PC-3 (cell line): Measurements from ENCODE around the gene RIN1. TPM values are rescaled to one million over a fixed set of nuclear protein-coding genes. Genes with fewer than 3 reads are reported as not detected.

ENCODE experiments used
- ATAC-seq: fragments of 200-7000 bp; cut with Tn5 transposase; 2 replicates; pipeline ENCODE4 v1.9.1; 2020; ENCODE audit warnings: mild to moderate bottlenecking, moderate library complexity
- BruUV-seq: library from RNA; stranded (reverse); fragments of 400-500 nt; replicated peaks from 2 replicates; lab custom pipeline; 2021; lab: Mats Ljungman, UMichigan
- CTCF ChIA-PET: fragments of 300-600 bp; sonication (Branson Sonifier 250); formaldehyde crosslinking; loops from one replicate; lab custom pipeline; 2022; ENCODE audit warnings: antibody characterized with exemption; lab: Charles Lee
- POLR2A ChIA-PET: fragments of 300-600 bp; sonication (Branson Sonifier 250); formaldehyde crosslinking; loops from one replicate; lab custom pipeline; 2022; ENCODE audit warnings: antibody characterized with exemption; ENCODE audit not compliant: unreplicated experiment; lab: Charles Lee
- DNase-seq: peaks from one replicate; pipeline ENCODE4 v3.0.0-alpha.2; 2015
- H2AFZ ChIP-seq: fragments of 300-600 bp; sonication (generic); 2 replicates; pipeline ENCODE4 v1.6.0; 2016; ENCODE audit warnings: antibody characterized with exemption, low read length
- H3F3A ChIP-seq: fragments of 300-600 bp; sonication (generic); one replicate; pipeline ENCODE4 v1.6.0; 2017; ENCODE audit warnings: antibody characterized with exemption, low read length, control low read depth, mild to moderate bottlenecking; ENCODE audit not compliant: unreplicated experiment
- H3K27ac ChIP-seq: fragments of 300-600 bp; sonication (generic); 2 replicates; pipeline ENCODE4 v1.5.1; 2016; ENCODE audit warnings: mild to moderate bottlenecking, low read length
- H3K27me3 ChIP-seq: fragments of 300-600 bp; sonication (generic); 2 replicates; pipeline ENCODE4 v1.6.1; 2016; ENCODE audit warnings: low read length, mixed read lengths
- H3K36me3 ChIP-seq: fragments of 300-600 bp; sonication (generic); 2 replicates; pipeline ENCODE4 v1.6.1; 2016; ENCODE audit warnings: low read depth, mixed run types, low read length, mixed read lengths
- H3K4me1 ChIP-seq: fragments of 300-600 bp; sonication (generic); 2 replicates; pipeline ENCODE4 v1.5.1; 2016; ENCODE audit warnings: low read length; ENCODE audit not compliant: insufficient read depth
- H3K4me2 ChIP-seq: fragments of 300-600 bp; sonication (generic); 2 replicates; pipeline ENCODE4 v1.6.0; 2016; ENCODE audit warnings: low read length
- H3K4me3 ChIP-seq: fragments of 300-600 bp; sonication (generic); 2 replicates; pipeline ENCODE4 v1.5.1; 2016; ENCODE audit warnings: mild to moderate bottlenecking, low read length, mixed read lengths
- H3K79me2 ChIP-seq: fragments of 300-600 bp; sonication (generic); 2 replicates; pipeline ENCODE4 v1.6.1; 2017; ENCODE audit warnings: low read length, mixed read lengths
- H3K9ac ChIP-seq: fragments of 300-600 bp; sonication (generic); 2 replicates; pipeline ENCODE4 v1.6.0; 2016; ENCODE audit warnings: mild to moderate bottlenecking, low read length
- H3K9me2 ChIP-seq: fragments of 300-600 bp; sonication (generic); replicated peaks from 2 replicates; pipeline ENCODE4 v1.6.1; 2016; ENCODE audit warnings: mixed run types, low read length, mixed read lengths
- H3K9me3 ChIP-seq: fragments of 300-600 bp; sonication (generic); 2 replicates; pipeline ENCODE4 v1.6.1; 2016; ENCODE audit warnings: low read length, mixed read lengths
- H4K20me1 ChIP-seq: fragments of 300-600 bp; sonication (generic); 2 replicates; pipeline ENCODE4 v1.6.1; 2016; ENCODE audit warnings: low read length, mixed read lengths
- EZH2 ChIP-seq: fragments of 300-600 bp; sonication (generic); IDR thresholded peaks from one replicate; pipeline ENCODE4 v1.6.1; 2017; ENCODE audit warnings: antibody characterized with exemption, mild to moderate bottlenecking, low read length; ENCODE audit not compliant: unreplicated experiment
- EZH2phosphoT487 ChIP-seq: fragments of 300-600 bp; sonication (generic); IDR thresholded peaks from 2 replicates; pipeline ENCODE4 v1.6.1; 2018; ENCODE audit warnings: mild to moderate bottlenecking, antibody characterized with exemption, low read length, borderline replicate concordance
- intact Hi-C: fragments of 100-400 bp; cut with micrococcal nuclease; formaldehyde crosslinking; loops from 2 replicates; pipeline ENCODE4 v1.9.0; 2023
- total RNA-seq: library from RNA; depleted of rRNA; stranded (reverse); fragments of >200 nt; gene quantifications from 2 replicates; pipeline ENCODE4 v1.2.3, GENCODE V29; 2014
- TF ChIP-seq, protein P1 (sequence below): fragments of 300-600 bp; sonication (generic); conservative IDR thresholded peaks from 2 replicates; pipeline ENCODE4 v1.5.1; 2017; ENCODE audit warnings: antibody characterized with exemption, low read depth, mild to moderate bottlenecking, low read length

RIN1 gene
- total RNA-seq, 1 experiment from 2014 or later: 41.2 TPM

DNA sequence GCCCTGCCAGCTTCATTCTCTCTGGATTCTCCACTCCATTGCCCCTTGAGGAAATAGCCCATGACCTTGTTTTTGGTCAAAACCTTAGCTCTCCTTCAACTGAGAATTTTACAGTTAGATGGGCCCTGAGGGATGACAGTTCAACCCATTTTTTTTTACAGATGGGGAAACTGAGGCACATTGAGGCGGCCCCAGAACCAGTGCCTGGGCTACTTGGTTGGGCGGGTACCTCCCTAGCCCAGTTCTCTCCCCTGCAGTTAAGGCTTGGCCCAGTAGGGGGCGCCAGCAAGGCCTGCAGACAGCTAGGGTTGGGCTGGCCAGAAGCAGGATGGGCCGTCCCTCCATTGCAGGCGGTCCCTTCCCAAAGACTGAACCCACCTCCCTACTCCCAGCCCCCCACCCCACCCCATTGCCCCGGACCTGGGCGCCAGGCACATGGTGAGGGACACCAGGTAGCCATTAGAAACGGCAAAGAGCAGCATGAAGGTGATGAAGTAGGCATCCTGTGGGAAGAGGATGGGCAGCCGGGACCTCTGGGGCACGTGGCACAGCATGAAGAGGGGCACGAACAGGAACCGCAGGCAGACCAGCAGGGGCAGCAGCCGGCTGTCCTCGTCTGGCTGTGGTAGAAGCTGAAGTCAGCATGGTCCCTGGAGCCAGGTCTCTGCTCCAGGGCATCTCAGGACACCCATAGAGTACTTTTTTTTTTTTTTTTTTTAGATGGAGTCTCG lies 27.7 kb upstream of the RIN1 start:
- peak; percentile 71 for DNase-seq
- H3K36me3 ChIP-seq: peaks cover 35% of the 10 kb centered on the region
- POLR2A ChIA-PET: no interaction called here
- H3K4me1 ChIP-seq: no peaks in the 10 kb centered on the region
- no peak overlapping the region for H3K4me3 ChIP-seq
- no peaks in the 10 kb centered on the region for H4K20me1 ChIP-seq
- no peaks in the 10 kb centered on the region for H3K27me3 ChIP-seq
- H3K79me2 ChIP-seq: peaks cover 9% of the 10 kb centered on the region; the same call in 1 of the 2 replicates
- no peak overlapping the region for H3K27ac ChIP-seq
- CTCF ChIA-PET: interaction anchor here (0.5 to 1.0 kb wide), 2 partner anchors 14 to 128 kb away, joined by 3 read pairs; no protein-coding TSS in a partner anchor
- intact Hi-C loops: no loop called here
- no peaks in the 10 kb centered on the region for H3K9me3 ChIP-seq
- no peaks in the 10 kb centered on the region for H3F3A ChIP-seq
- TF ChIP-seq, protein P1, sequence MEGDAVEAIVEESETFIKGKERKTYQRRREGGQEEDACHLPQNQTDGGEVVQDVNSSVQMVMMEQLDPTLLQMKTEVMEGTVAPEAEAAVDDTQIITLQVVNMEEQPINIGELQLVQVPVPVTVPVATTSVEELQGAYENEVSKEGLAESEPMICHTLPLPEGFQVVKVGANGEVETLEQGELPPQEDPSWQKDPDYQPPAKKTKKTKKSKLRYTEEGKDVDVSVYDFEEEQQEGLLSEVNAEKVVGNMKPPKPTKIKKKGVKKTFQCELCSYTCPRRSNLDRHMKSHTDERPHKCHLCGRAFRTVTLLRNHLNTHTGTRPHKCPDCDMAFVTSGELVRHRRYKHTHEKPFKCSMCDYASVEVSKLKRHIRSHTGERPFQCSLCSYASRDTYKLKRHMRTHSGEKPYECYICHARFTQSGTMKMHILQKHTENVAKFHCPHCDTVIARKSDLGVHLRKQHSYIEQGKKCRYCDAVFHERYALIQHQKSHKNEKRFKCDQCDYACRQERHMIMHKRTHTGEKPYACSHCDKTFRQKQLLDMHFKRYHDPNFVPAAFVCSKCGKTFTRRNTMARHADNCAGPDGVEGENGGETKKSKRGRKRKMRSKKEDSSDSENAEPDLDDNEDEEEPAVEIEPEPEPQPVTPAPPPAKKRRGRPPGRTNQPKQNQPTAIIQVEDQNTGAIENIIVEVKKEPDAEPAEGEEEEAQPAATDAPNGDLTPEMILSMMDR: peak; percentile 90
- TF ChIP-seq EZH2phosphoT487 (no peak), EZH2 (no peak)
- BruUV-seq: no TSS peak
- H3K9ac ChIP-seq: no peak overlapping the region
- no peaks in the 10 kb centered on the region for H3K9me2 ChIP-seq
- H2AFZ ChIP-seq: no peak overlapping the region
- no peak overlapping the region for H3K4me2 ChIP-seq
- ATAC-seq: peak; percentile 55

DNA sequence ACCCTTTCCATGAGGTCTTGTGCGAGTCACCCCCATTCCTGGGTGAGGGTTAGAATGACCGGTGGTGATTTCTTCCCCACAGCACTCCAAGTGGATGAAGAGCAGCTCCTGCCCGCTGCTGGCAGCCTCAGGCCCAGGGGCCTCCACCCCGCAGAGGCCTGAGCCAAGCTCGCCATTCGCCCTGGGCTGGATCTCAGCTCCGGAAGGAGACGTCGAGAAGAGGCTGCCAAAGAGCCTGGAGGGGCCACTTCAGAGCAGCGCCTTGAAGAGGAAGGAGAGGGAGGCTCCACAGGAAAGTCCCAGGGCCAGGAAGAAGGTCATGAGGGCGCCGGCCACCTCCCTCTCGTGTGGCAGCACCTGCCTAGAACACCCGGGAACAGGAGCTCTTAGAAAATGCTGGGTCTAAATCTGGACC lies 27.0 kb upstream of the RIN1 start:
- intact Hi-C loops: no loop called here
- POLR2A ChIA-PET: no interaction called here

More for the DNA sequence above, 27.0 kb upstream of the RIN1 start:
- Histone ChIP-seq H3K9me2 (no peaks in the 10 kb centered on the region), H3K79me2 (0 out of 2 replicates have a peak, but pooled peaks cover 1% of the 10 kb centered on the region), H3K4me2 (no peak overlapping the region), H3K36me3 (peaks cover 28% of the 10 kb centered on the region), H2AFZ (no peak overlapping the region), H3F3A (peaks cover 6% of the 10 kb centered on the region), H3K9ac (no peak overlapping the region), H3K4me3 (no peak overlapping the region), H3K4me1 (no peaks in the 10 kb centered on the region), H4K20me1 (no peaks in the 10 kb centered on the region), H3K9me3 (no peaks in the 10 kb centered on the region), H3K27ac (no peak overlapping the region), H3K27me3 (no peaks in the 10 kb centered on the region)
- no peak for DNase-seq
- no peak for TF ChIP-seq EZH2phosphoT487
- TF ChIP-seq, protein P1: no peak
- TF ChIP-seq EZH2: no peak
- CTCF ChIA-PET: no interaction called here
- BruUV-seq: no TSS peak
- ATAC-seq: no peak
